ENCODE measurements around the gene ODC1. TPM values are rescaled to one million over a fixed set of nuclear protein-coding genes. Genes with fewer than 3 reads are reported as not detected.

ODC1 gene
- total and polyA plus RNA-seq, 2 donors = 49.6 to 127 TPM

DNA sequence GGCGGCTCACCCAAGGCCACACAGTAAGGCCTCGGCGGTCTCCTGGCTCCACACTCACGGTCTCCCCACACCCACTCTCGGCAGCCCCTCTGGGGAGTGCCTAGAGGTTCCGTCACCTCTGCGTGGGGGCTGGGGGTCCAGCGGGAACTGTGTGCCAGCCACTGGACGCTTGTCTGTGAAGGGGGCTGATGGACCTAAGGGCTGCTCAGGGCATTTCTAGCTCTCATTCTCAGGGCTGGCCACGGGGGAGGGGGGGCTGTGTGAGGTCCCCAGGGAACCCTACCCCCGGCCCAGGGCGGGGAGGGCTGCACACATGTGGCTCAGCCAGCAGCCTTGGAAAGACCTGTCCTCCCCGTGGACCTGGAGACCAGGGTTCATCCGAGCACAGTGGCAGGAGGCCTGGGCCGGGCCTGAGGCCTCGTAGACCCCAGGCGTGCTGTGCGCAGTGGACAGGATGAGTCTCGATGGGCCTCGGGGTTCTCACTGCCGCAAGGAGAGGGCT lies 27.1 kb upstream of the ODC1 start:
- no peak for DNase-seq (ENCODE audit: low read depth in 6 of 9, low spot score in 9 of 9)
- WGBS = 95% methylated on average over 21 of the region's 21 CpGs

DNA sequence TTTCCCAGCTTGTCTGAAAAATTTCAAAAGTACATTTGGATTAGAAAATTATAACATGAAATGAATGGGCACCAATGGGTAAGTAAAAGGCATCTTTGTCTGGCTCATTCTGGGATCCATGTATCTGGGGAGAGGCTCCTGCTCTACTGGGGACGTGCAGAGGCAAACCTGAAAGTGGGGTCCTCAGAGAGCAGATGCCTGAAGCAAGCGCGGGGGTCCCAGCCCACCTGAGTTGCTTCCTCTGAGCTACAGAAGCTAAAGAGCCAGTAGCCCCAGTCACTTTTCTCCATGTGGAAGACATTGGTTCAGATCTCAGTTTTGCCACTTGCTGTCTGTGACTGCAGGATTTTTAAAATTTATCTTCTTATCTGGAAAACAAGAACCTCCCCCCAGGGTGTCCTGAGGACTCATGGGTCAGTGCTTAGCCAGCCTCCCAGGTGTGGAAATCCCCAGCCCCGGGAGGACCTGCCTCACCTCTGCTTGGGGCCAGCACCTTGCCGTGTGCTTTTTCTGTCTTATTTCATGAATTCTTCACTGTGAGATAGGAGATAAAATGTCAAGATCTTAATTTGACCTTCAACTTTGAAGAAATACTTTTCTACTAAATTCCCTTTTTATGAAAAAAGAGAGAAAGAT lies 25.1 kb upstream of the ODC1 start:
- no peak overlapping the region for H3K27ac ChIP-seq (ENCODE audit: low read depth in 1 of 2, low read length in 1 of 2)
- no peaks in the 10 kb centered on the region for H3K27me3 ChIP-seq (ENCODE audit: control insufficient read depth in 2 of 2, insufficient read depth in 1 of 2, low read length in 1 of 2)
- H3K36me3 ChIP-seq (ENCODE audit: control insufficient read depth in 2 of 2, insufficient read depth in 2 of 2, low read length in 1 of 2) = no peaks in the 10 kb centered on the region
- 91% methylated on average over 5 of the region's 5 CpGs for WGBS
- no peak for DNase-seq (ENCODE audit: low read depth in 6 of 9, low spot score in 9 of 9)
- H3K4me1 ChIP-seq (ENCODE audit: control insufficient read depth in 2 of 2, insufficient read depth in 2 of 2, low read length in 2 of 2) = peaks cover 0 to 64% of the 10 kb centered on the region in 2 donors
- H3K4me3 ChIP-seq (ENCODE audit: low read length in 2 of 2) = no peak overlapping the region
- H3K9me3 ChIP-seq (ENCODE audit: control insufficient read depth in 2 of 2, insufficient read depth in 1 of 2, low read length in 1 of 2) = peaks cover 0 to 5% of the 10 kb centered on the region in 2 donors

More for the DNA sequence above, 27.1 kb upstream of the ODC1 start:
- H3K4me1 ChIP-seq (ENCODE audit: control insufficient read depth in 2 of 2, insufficient read depth in 2 of 2, low read length in 2 of 2) = peaks cover 0 to 76% of the 10 kb centered on the region in 2 donors
- H3K27ac ChIP-seq (ENCODE audit: low read depth in 1 of 2, low read length in 1 of 2) = no peak overlapping the region
- no peaks in the 10 kb centered on the region for H3K36me3 ChIP-seq (ENCODE audit: control insufficient read depth in 2 of 2, insufficient read depth in 2 of 2, low read length in 1 of 2)
- H3K9me3 ChIP-seq (ENCODE audit: control insufficient read depth in 2 of 2, insufficient read depth in 1 of 2, low read length in 1 of 2) = peaks cover 0 to 6% of the 10 kb centered on the region in 2 donors
- H3K4me3 ChIP-seq (ENCODE audit: low read length in 2 of 2) = no peak overlapping the region
- no peaks in the 10 kb centered on the region for H3K27me3 ChIP-seq (ENCODE audit: control insufficient read depth in 2 of 2, insufficient read depth in 1 of 2, low read length in 1 of 2)

DNA sequence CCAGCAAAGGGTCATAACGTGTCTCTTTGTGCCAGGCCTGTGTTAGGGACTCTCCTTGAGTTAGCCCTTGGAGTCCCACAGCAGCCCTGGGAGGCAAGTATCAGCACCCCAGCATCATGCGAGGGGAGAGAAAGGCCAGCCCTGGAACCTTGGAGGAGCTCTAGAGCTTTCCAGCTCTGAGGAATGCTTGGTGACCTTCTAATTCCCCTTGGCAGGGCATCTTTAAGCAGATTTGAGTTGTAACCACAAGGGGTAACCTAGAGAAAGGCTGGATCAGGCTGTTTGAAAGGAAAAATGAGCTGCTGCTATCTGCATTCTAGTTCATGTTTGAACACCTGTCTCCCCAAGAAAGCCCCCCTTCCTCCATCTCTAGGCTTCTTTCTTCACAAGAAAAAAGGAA lies 23.8 kb upstream of the ODC1 start:
- H3K9me3 ChIP-seq (ENCODE audit: control insufficient read depth in 2 of 2, insufficient read depth in 1 of 2, low read length in 1 of 2) = no peaks in the 10 kb centered on the region
- no peaks in the 10 kb centered on the region for H3K36me3 ChIP-seq (ENCODE audit: control insufficient read depth in 2 of 2, insufficient read depth in 2 of 2, low read length in 1 of 2)
- H3K27ac ChIP-seq (ENCODE audit: low read depth in 1 of 2, low read length in 1 of 2) = no peak overlapping the region
- DNase-seq (ENCODE audit: low read depth in 6 of 9, low spot score in 9 of 9) = no peak
- whole genome bisulfite sequencing = 97% methylated on average over 2 of the region's 2 CpGs
- H3K27me3 ChIP-seq (ENCODE audit: control insufficient read depth in 2 of 2, insufficient read depth in 1 of 2, low read length in 1 of 2) = no peaks in the 10 kb centered on the region
- no peak overlapping the region for H3K4me3 ChIP-seq (ENCODE audit: low read length in 2 of 2)
- H3K4me1 ChIP-seq (ENCODE audit: control insufficient read depth in 2 of 2, insufficient read depth in 2 of 2, low read length in 2 of 2) = peaks cover 0 to 51% of the 10 kb centered on the region in 2 donors

DNA sequence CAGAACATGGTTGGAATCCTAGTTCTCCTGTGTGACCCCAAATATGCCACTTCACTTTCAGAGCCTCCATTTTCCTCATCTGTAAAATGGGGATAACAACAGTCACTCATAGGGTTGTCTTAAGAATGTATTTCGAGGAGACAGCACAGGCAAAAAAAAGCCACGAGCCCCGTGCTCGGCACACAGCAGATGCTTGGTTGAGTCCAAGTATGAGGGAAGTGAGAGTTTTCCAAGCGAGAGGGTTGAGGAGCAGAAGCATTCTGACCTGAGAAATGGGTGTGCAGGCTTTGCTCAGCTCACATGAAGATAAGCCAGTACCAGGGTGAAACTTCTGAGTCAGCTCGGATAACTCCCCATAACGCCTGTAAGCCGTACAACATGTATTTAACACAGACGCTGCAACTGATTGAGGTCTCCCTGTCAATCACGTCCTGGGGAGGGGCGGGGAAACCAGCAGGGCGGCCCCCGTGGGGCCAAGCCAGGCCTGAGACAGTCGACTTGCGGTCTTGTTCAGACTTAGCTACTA lies 23.0 kb upstream of the ODC1 start:
- 90% methylated on average over 15 of the region's 15 CpGs for WGBS
- Histone ChIP-seq H3K9me3 (ENCODE audit: control insufficient read depth in 2 of 2, insufficient read depth in 1 of 2, low read length in 1 of 2) (no peaks in the 10 kb centered on the region), H3K27ac (ENCODE audit: low read depth in 1 of 2, low read length in 1 of 2) (no peak overlapping the region), H3K27me3 (ENCODE audit: control insufficient read depth in 2 of 2, insufficient read depth in 1 of 2, low read length in 1 of 2) (no peaks in the 10 kb centered on the region), H3K36me3 (ENCODE audit: control insufficient read depth in 2 of 2, insufficient read depth in 2 of 2, low read length in 1 of 2) (no peaks in the 10 kb centered on the region), H3K4me3 (ENCODE audit: low read length in 2 of 2) (no peak overlapping the region), H3K4me1 (ENCODE audit: control insufficient read depth in 2 of 2, insufficient read depth in 2 of 2, low read length in 2 of 2) (peaks cover 0 to 43% of the 10 kb centered on the region in 2 donors)
- DNase-seq (ENCODE audit: low read depth in 6 of 9, low spot score in 9 of 9) = no peak

DNA sequence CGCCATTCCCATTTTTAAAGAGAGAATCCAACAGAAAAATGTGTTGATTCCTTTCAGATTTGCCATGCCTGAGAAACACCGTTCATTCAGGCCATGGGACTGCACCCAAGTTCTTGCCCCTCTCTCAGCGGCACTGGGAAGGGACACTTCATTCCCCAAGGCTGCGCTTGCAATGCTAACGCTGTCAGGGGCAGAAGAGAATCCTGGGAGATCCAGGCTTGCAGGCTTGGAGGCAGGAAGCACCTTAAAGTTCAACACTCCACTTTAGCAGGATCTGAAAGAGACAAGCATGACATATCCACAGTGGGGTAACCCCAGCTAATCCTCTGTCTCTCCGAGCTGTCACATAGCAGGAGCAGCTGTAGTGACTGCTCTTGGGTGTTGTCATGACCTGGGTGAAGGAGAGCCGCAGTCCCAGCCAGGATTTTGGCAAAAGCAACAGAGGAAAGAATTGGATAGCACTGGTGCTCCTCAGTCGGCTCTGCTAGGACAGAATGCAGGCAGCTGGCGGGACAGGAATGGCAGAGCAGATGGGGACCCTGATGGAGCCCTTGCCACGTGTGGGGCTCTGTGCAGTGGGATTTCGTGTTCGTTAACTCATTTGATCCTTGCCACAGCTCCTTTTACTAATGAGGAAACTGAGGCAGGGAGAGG lies 22.0 kb upstream of the ODC1 start:
- Histone ChIP-seq H3K4me1 (ENCODE audit: control insufficient read depth in 2 of 2, insufficient read depth in 2 of 2, low read length in 2 of 2) (peaks cover 0 to 32% of the 10 kb centered on the region in 2 donors), H3K27ac (ENCODE audit: low read depth in 1 of 2, low read length in 1 of 2) (no peak overlapping the region), H3K9me3 (ENCODE audit: control insufficient read depth in 2 of 2, insufficient read depth in 1 of 2, low read length in 1 of 2) (no peaks in the 10 kb centered on the region), H3K4me3 (ENCODE audit: low read length in 2 of 2) (no peak overlapping the region), H3K27me3 (ENCODE audit: control insufficient read depth in 2 of 2, insufficient read depth in 1 of 2, low read length in 1 of 2) (no peaks in the 10 kb centered on the region), H3K36me3 (ENCODE audit: control insufficient read depth in 2 of 2, insufficient read depth in 2 of 2, low read length in 1 of 2) (no peaks in the 10 kb centered on the region)
- 94% methylated on average over 12 of the region's 12 CpGs for WGBS
- no peak for DNase-seq (ENCODE audit: low read depth in 6 of 9, low spot score in 9 of 9)

DNA sequence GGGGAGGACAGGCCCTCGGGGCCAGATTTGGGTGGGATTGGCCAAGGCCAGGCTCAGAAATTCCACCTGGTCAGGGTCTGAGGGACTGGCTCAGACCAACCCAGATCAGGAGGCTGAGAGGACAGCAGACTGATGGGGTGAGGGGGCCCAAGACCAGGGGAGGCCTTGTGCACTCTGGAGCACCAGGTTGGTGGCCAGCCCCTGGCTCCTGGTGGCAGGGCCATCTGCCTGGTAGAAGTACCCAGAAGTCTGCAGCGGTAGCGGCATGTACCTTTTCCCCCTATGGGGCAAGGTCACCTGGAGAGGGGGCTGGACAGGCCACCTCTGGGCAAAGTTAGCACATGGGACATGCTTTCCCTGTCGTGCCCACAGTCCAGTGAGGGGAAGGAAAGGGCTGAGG lies 21.2 kb upstream of the ODC1 start:
- Histone ChIP-seq H3K4me3 (ENCODE audit: low read length in 2 of 2) (no peak overlapping the region), H3K27ac (ENCODE audit: low read depth in 1 of 2, low read length in 1 of 2) (no peak overlapping the region), H3K27me3 (ENCODE audit: control insufficient read depth in 2 of 2, insufficient read depth in 1 of 2, low read length in 1 of 2) (no peaks in the 10 kb centered on the region), H3K9me3 (ENCODE audit: control insufficient read depth in 2 of 2, insufficient read depth in 1 of 2, low read length in 1 of 2) (no peaks in the 10 kb centered on the region), H3K36me3 (ENCODE audit: control insufficient read depth in 2 of 2, insufficient read depth in 2 of 2, low read length in 1 of 2) (no peaks in the 10 kb centered on the region), H3K4me1 (ENCODE audit: control insufficient read depth in 2 of 2, insufficient read depth in 2 of 2, low read length in 2 of 2) (peaks cover 0 to 24% of the 10 kb centered on the region in 2 donors)
- WGBS = 95% methylated on average over 4 of the region's 4 CpGs
- DNase-seq (ENCODE audit: low read depth in 6 of 9, low spot score in 9 of 9) = no peak

DNA sequence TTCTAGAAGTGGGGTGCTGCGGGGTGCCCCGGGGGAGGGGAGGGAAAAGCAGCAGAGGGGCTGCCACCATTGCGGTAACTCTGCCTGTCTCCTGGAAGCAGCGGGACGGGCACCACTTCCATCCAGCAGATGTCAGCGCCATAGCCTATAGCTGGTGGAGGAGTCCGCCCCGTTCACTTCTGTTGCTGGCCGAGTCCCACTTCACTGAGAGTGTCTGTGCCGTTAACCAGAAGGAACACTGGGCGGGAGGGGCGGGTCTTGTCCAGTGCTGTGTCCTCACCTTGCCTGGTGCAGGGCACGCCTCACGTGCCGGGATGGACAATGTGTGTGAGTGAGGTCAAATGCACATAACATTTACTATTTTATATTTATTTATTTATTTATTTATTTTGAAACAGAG lies 19.3 kb upstream of the ODC1 start:
- Histone ChIP-seq H3K9me3 (ENCODE audit: control insufficient read depth in 2 of 2, insufficient read depth in 1 of 2, low read length in 1 of 2) (no peaks in the 10 kb centered on the region), H3K4me3 (ENCODE audit: low read length in 2 of 2) (no peak overlapping the region), H3K36me3 (ENCODE audit: control insufficient read depth in 2 of 2, insufficient read depth in 2 of 2, low read length in 1 of 2) (no peaks in the 10 kb centered on the region), H3K27ac (ENCODE audit: low read depth in 1 of 2, low read length in 1 of 2) (no peak overlapping the region), H3K27me3 (ENCODE audit: control insufficient read depth in 2 of 2, insufficient read depth in 1 of 2, low read length in 1 of 2) (no peaks in the 10 kb centered on the region), H3K4me1 (ENCODE audit: control insufficient read depth in 2 of 2, insufficient read depth in 2 of 2, low read length in 2 of 2) (peaks cover 0 to 14% of the 10 kb centered on the region in 2 donors)
- WGBS = 88% methylated on average over 15 of the region's 15 CpGs
- no peak for DNase-seq (ENCODE audit: low read depth in 6 of 9, low spot score in 9 of 9)

DNA sequence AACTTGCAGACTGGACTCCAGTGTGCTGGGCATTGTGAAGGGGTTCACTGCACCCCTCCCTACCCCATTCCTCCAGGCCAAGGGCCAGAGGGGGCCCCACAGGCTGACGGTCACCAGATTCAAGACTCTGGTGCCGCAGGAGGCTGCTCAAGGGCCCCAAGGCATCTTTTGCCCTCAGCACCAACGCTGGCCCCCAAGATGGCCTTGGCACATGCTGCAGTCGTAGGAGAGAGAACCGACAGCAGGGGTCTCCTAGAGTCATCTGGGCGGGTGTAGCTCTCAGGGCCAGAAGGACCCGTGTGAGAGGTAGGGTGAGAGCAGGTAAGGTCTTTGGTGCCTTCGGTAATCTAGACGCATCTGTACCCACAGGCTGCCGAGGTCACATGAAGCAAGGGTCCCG lies 18.7 kb upstream of the ODC1 start:
- H3K36me3 ChIP-seq (ENCODE audit: control insufficient read depth in 2 of 2, insufficient read depth in 2 of 2, low read length in 1 of 2) = no peaks in the 10 kb centered on the region
- no peak for DNase-seq (ENCODE audit: low read depth in 6 of 9, low spot score in 9 of 9)
- H3K27me3 ChIP-seq (ENCODE audit: control insufficient read depth in 2 of 2, insufficient read depth in 1 of 2, low read length in 1 of 2) = no peaks in the 10 kb centered on the region
- peaks cover 0 to 8% of the 10 kb centered on the region in 2 donors for H3K4me1 ChIP-seq (ENCODE audit: control insufficient read depth in 2 of 2, insufficient read depth in 2 of 2, low read length in 2 of 2)
- no peak overlapping the region for H3K4me3 ChIP-seq (ENCODE audit: low read length in 2 of 2)
- H3K27ac ChIP-seq (ENCODE audit: low read depth in 1 of 2, low read length in 1 of 2) = no peak overlapping the region
- 89% methylated on average over 11 of the region's 11 CpGs for WGBS
- H3K9me3 ChIP-seq (ENCODE audit: control insufficient read depth in 2 of 2, insufficient read depth in 1 of 2, low read length in 1 of 2) = no peaks in the 10 kb centered on the region

DNA sequence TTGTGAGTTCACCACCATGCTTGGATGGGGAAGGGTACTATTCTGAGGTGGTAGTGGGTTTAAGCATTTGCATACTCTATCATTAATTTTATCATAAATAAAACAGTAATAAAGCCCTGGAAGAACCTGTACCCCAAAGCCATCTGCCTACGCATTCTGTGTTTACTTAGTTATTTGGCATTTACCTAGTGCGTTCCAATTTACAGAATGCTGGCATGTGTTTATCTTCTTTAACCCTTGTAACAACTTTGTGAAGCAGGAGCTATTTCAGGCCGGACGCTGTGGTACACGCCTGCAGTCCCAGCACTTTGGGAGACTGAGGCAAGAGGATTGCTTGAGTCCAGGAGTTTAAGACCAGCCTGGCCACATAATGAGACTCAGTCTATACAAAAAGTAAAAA lies 17.8 kb upstream of the ODC1 start:
- Histone ChIP-seq H3K27me3 (ENCODE audit: control insufficient read depth in 2 of 2, insufficient read depth in 1 of 2, low read length in 1 of 2) (no peaks in the 10 kb centered on the region), H3K4me3 (ENCODE audit: low read length in 2 of 2) (no peak overlapping the region), H3K27ac (ENCODE audit: low read depth in 1 of 2, low read length in 1 of 2) (no peak overlapping the region), H3K36me3 (ENCODE audit: control insufficient read depth in 2 of 2, insufficient read depth in 2 of 2, low read length in 1 of 2) (no peaks in the 10 kb centered on the region), H3K4me1 (ENCODE audit: control insufficient read depth in 2 of 2, insufficient read depth in 2 of 2, low read length in 2 of 2) (peaks cover 0 to 3% of the 10 kb centered on the region in 2 donors), H3K9me3 (ENCODE audit: control insufficient read depth in 2 of 2, insufficient read depth in 1 of 2, low read length in 1 of 2) (no peaks in the 10 kb centered on the region)
- WGBS = 97% methylated on average over 5 of the region's 5 CpGs
- DNase-seq (ENCODE audit: low read depth in 6 of 9, low spot score in 9 of 9) = no peak
